Measurements from ENCODE around the gene MSMP. TPM values are rescaled to one million over a fixed set of nuclear protein-coding genes. Genes with fewer than 3 reads are reported as not detected.

MSMP gene
- total RNA-seq, 1 experiment from 2014 or later: not detected

DNA sequence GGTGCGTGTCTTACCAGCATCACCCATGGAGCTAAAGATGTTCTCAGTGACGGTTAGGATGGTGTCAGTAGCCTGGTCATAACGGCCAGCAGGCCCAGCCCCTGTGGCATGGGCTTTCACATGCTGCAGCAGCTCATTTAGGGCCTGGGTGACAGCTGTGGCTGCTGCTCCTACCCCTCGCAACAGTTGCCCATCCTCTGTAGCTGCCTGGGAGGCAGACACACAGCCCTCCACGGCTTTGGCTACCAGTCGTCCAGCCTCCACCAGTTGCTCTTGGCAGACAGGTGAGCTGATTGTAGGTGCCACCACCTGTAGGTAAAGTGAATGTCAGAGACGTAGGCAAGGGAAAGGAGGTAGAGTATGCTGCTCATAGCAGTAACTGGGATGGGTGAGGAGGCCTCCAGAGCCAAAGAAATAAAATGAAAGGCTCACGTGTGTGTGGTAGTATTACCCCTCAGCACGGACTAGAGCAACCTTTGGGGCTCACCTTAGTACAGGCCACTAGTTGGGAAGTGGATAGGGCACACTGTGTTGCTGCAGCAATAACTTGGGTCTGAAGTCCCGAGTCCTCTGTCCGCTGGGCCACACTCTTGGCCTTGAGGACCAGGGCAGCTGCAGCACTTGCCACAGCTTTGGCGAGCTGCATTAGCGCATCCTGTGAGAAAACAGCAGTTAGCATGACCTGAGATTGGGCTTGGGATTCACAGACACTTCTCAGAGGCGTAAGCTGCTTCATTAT lies 36.8 kb downstream of the MSMP start:
- H3K36me3 ChIP-seq (ENCODE audit: insufficient read depth, low read length, poor library complexity, severe bottlenecking): peaks cover 93% of the 10 kb centered on the region
- no TSS peak for BruUV-seq (replicated peaks)
- CTCF ChIA-PET: interaction anchor here (1.2 kb wide), 1 partner anchor 21 kb away, joined by 4 read pairs; no protein-coding TSS in a partner anchor

DNA sequence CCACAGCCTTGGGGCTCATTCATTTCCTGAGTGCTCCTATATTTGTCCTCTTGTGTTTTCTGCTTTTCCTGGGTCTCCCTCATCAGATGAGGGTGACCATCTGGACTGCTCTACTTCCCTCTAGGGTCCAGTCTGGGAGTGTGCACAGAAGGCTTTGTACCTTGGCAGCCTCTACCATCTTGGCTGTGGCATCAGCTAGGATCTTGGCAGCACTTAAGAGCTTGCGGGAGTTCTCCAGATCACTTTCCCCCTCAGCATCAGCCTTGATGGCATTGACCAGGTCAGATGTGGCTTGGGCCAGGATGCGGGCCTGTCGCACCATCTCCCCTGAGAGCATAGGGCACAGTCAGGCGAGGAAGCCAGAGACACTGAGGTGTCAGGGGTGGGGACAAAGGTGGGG lies 37.8 kb downstream of the MSMP start:
- no peaks in the 10 kb centered on the region for H3K9me3 ChIP-seq (ENCODE audit: low read depth, low read length, poor library complexity, severe bottlenecking)
- ChIA-PET CTCF (no interaction called here), POLR2A (ENCODE audit: low non-redundant PET) (no interaction called here)
- no peak for DNase-seq (ENCODE audit: low spot score)
- TF ChIP-seq, protein P1, sequence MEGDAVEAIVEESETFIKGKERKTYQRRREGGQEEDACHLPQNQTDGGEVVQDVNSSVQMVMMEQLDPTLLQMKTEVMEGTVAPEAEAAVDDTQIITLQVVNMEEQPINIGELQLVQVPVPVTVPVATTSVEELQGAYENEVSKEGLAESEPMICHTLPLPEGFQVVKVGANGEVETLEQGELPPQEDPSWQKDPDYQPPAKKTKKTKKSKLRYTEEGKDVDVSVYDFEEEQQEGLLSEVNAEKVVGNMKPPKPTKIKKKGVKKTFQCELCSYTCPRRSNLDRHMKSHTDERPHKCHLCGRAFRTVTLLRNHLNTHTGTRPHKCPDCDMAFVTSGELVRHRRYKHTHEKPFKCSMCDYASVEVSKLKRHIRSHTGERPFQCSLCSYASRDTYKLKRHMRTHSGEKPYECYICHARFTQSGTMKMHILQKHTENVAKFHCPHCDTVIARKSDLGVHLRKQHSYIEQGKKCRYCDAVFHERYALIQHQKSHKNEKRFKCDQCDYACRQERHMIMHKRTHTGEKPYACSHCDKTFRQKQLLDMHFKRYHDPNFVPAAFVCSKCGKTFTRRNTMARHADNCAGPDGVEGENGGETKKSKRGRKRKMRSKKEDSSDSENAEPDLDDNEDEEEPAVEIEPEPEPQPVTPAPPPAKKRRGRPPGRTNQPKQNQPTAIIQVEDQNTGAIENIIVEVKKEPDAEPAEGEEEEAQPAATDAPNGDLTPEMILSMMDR (conservative IDR thresholded peaks at IDR 0.05; ENCODE audit: low read depth, low read length): no peak
- TF ChIP-seq EZH2 (IDR thresholded peaks at IDR 0.05; ENCODE audit: borderline replicate concordance, low read depth, low read length, poor library complexity, severe bottlenecking): no peak
- no peak overlapping the region for H3K4me3 ChIP-seq (ENCODE audit: low read depth, low read length, poor library complexity, severe bottlenecking)
- no peaks in the 10 kb centered on the region for H3K27me3 ChIP-seq (replicated peaks; ENCODE audit: insufficient read depth, low read depth, low read length, poor library complexity)
- H3K36me3 ChIP-seq (ENCODE audit: insufficient read depth, low read length, poor library complexity, severe bottlenecking): peaks cover 93% of the 10 kb centered on the region
- no peaks in the 10 kb centered on the region for H3K4me1 ChIP-seq (ENCODE audit: insufficient read depth, low read length, poor library complexity, severe bottlenecking)
- intact Hi-C loops (cut with micrococcal nuclease; ENCODE audit: unreplicated experiment): no loop called here
- BruUV-seq (replicated peaks): no TSS peak
- no peak overlapping the region for H3K27ac ChIP-seq (ENCODE audit: low read depth, low read length, poor library complexity, severe bottlenecking)

More for the DNA sequence above, 36.8 kb downstream of the MSMP start:
- no peaks in the 10 kb centered on the region for H3K27me3 ChIP-seq (replicated peaks; ENCODE audit: insufficient read depth, low read depth, low read length, poor library complexity)
- no peak for DNase-seq (ENCODE audit: low spot score)
- no peak overlapping the region for H3K27ac ChIP-seq (ENCODE audit: low read depth, low read length, poor library complexity, severe bottlenecking)
- H3K9me3 ChIP-seq (ENCODE audit: low read depth, low read length, poor library complexity, severe bottlenecking): no peaks in the 10 kb centered on the region
- no peaks in the 10 kb centered on the region for H3K4me1 ChIP-seq (ENCODE audit: insufficient read depth, low read length, poor library complexity, severe bottlenecking)
- TF ChIP-seq EZH2 (IDR thresholded peaks at IDR 0.05; ENCODE audit: borderline replicate concordance, low read depth, low read length, poor library complexity, severe bottlenecking): no peak
- TF ChIP-seq, protein P1 (conservative IDR thresholded peaks at IDR 0.05; ENCODE audit: low read depth, low read length): no peak
- intact Hi-C loops (cut with micrococcal nuclease; ENCODE audit: unreplicated experiment): no loop called here
- POLR2A ChIA-PET (ENCODE audit: low non-redundant PET): no interaction called here
- H3K4me3 ChIP-seq (ENCODE audit: low read depth, low read length, poor library complexity, severe bottlenecking): no peak overlapping the region

DNA sequence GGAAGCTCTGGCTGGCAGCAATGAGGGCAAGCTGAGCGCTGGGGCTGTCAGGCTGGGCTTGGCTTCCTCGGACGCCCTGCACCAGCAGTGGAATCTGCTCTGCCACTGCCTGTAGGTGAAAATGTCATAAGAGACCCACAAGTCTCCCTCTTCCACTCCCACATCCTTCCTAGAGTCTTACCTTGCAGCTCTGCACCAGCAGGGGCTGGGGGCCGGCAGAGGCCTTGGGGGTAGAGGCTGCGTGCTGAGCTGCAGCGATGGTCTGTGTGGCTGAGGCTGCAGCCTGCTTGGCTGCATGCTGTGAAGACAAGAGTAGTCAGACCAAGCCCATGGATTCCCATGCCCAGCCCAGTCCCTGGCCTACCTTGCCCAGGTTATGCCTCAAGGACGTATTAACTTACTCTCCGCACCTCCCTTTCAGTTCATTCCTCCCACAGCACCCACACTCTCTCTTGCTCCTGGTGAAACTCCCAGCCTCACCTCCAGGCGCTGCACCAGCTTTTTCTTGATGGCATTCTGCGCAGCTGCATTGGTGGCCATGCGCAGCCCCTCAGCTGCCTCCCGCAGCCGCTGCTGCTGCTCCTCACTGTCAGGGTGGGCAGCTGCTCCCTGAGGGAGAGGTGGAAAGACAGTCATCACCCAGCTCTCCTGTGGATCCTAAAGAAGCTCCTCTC lies 39.4 kb downstream of the MSMP start:
- H3K4me3 ChIP-seq (ENCODE audit: low read depth, low read length, poor library complexity, severe bottlenecking): no peak overlapping the region
- CTCF ChIA-PET: no interaction called here
- no peak for DNase-seq (ENCODE audit: low spot score)
- intact Hi-C loops (cut with micrococcal nuclease; ENCODE audit: unreplicated experiment): no loop called here
- H3K9me3 ChIP-seq (ENCODE audit: low read depth, low read length, poor library complexity, severe bottlenecking): no peaks in the 10 kb centered on the region
- TF ChIP-seq, protein P1 (conservative IDR thresholded peaks at IDR 0.05; ENCODE audit: low read depth, low read length): no peak
- TF ChIP-seq EZH2 (IDR thresholded peaks at IDR 0.05; ENCODE audit: borderline replicate concordance, low read depth, low read length, poor library complexity, severe bottlenecking): no peak
- peaks cover 91% of the 10 kb centered on the region for H3K36me3 ChIP-seq (ENCODE audit: insufficient read depth, low read length, poor library complexity, severe bottlenecking)
- H3K4me1 ChIP-seq (ENCODE audit: insufficient read depth, low read length, poor library complexity, severe bottlenecking): no peaks in the 10 kb centered on the region
- POLR2A ChIA-PET (ENCODE audit: low non-redundant PET): no interaction called here
- H3K27ac ChIP-seq (ENCODE audit: low read depth, low read length, poor library complexity, severe bottlenecking): no peak overlapping the region
- BruUV-seq (replicated peaks): no TSS peak
- no peaks in the 10 kb centered on the region for H3K27me3 ChIP-seq (replicated peaks; ENCODE audit: insufficient read depth, low read depth, low read length, poor library complexity)

All from A673 (cell line).